Loucy (cell line): ENCODE data around the gene FGFBP1.

Source experiments
- H2AFZ ChIP-seq: fragments of 200-600 bp; sonication (generic); 2 replicates; pipeline ENCODE4 v1.6.0; 2016; ENCODE audit warnings: antibody characterized with exemption, mild to moderate bottlenecking, low read length, moderate library complexity
- H3F3A ChIP-seq: fragments of 200-600 bp; 2 replicates; pipeline ENCODE4 v1.6.0; 2016; ENCODE audit warnings: antibody characterized with exemption, low read depth, mild to moderate bottlenecking
- H3K27me3 ChIP-seq: fragments of 200-600 bp; sonication (generic); 2 replicates; pipeline ENCODE4 v1.6.1; 2014; ENCODE audit warnings: low read length, mild to moderate bottlenecking; ENCODE audit not compliant: insufficient read depth, poor library complexity, severe bottlenecking
- H3K36me3 ChIP-seq: fragments of 200-600 bp; sonication (generic); 2 replicates; pipeline ENCODE4 v1.6.1; 2016; ENCODE audit warnings: low read length; ENCODE audit not compliant: insufficient read depth
- H3K4me1 ChIP-seq: fragments of 200-600 bp; sonication (generic); 2 replicates; pipeline ENCODE4 v1.5.1; 2014; ENCODE audit warnings: low read length, mild to moderate bottlenecking; ENCODE audit not compliant: insufficient read depth, poor library complexity, severe bottlenecking
- H3K4me2 ChIP-seq: fragments of 200-600 bp; sonication (generic); 2 replicates; pipeline ENCODE4 v1.6.0; 2014; ENCODE audit warnings: antibody characterized with exemption, low read length, low read depth, mild to moderate bottlenecking; ENCODE audit not compliant: poor library complexity, severe bottlenecking
- H3K4me3 ChIP-seq: fragments of 200-600 bp; sonication (generic); 2 replicates; pipeline ENCODE4 v1.5.1; 2014; ENCODE audit warnings: low read length, mild to moderate bottlenecking, mixed read lengths; ENCODE audit not compliant: poor library complexity, severe bottlenecking
- H3K79me2 ChIP-seq: fragments of 200-600 bp; sonication (generic); 2 replicates; pipeline ENCODE4 v1.6.1; 2014; ENCODE audit warnings: low read length; ENCODE audit not compliant: insufficient read depth
- H3K9ac ChIP-seq: fragments of 200-600 bp; sonication (generic); 2 replicates; pipeline ENCODE4 v1.6.0; 2014; ENCODE audit warnings: mild to moderate bottlenecking, low read depth, low read length, moderate library complexity; ENCODE audit not compliant: poor library complexity, severe bottlenecking
- H3K9me2 ChIP-seq: fragments of 200-600 bp; sonication (generic); replicated peaks from 2 replicates; pipeline ENCODE4 v1.6.1; 2016; ENCODE audit warnings: low read depth, low read length, mixed read lengths
- H3K9me3 ChIP-seq: fragments of 200-600 bp; sonication (generic); 2 replicates; pipeline ENCODE4 v1.6.1; 2014; ENCODE audit warnings: mild to moderate bottlenecking, antibody characterized with exemption, low read length, low read depth; ENCODE audit not compliant: insufficient read depth
- H4K20me1 ChIP-seq: fragments of 200-600 bp; sonication (generic); 2 replicates; pipeline ENCODE4 v1.6.0; 2014; ENCODE audit warnings: antibody characterized with exemption, low read length, mild to moderate bottlenecking; ENCODE audit not compliant: insufficient read depth, poor library complexity, severe bottlenecking
- EZH2phosphoT487 ChIP-seq: fragments of 200-600 bp; IDR thresholded peaks from 2 replicates; pipeline ENCODE4 v1.6.1; 2018; ENCODE audit warnings: antibody characterized with exemption, mild to moderate bottlenecking, moderate library complexity, borderline replicate concordance
- TF ChIP-seq, protein P1 (sequence below): fragments of 200-600 bp; sonication (generic); conservative IDR thresholded peaks from 2 replicates; pipeline ENCODE4 v1.5.1; 2014; ENCODE audit warnings: mild to moderate bottlenecking, antibody characterized with exemption, low read length

FGFBP1 gene

GRCh38 chr4:15894921-15895916 lies 43.3 kb downstream of the FGFBP1 start:
- Histone ChIP-seq H3F3A (no peaks in the 10 kb centered on the region), H3K9me2 (no peaks in the 10 kb centered on the region), H3K4me3 (no peak overlapping the region), H3K79me2 (no peaks in the 10 kb centered on the region), H4K20me1 (no peaks in the 10 kb centered on the region), H3K4me1 (peaks cover 5% of the 10 kb centered on the region), H3K36me3 (no peaks in the 10 kb centered on the region), H3K27me3 (peaks cover 11% of the 10 kb centered on the region), H3K4me2 (no peak overlapping the region), H2AFZ (no peak overlapping the region), H3K9me3 (no peaks in the 10 kb centered on the region), H3K9ac (no peak overlapping the region)
- no peak for TF ChIP-seq EZH2phosphoT487
- TF ChIP-seq, protein P1, sequence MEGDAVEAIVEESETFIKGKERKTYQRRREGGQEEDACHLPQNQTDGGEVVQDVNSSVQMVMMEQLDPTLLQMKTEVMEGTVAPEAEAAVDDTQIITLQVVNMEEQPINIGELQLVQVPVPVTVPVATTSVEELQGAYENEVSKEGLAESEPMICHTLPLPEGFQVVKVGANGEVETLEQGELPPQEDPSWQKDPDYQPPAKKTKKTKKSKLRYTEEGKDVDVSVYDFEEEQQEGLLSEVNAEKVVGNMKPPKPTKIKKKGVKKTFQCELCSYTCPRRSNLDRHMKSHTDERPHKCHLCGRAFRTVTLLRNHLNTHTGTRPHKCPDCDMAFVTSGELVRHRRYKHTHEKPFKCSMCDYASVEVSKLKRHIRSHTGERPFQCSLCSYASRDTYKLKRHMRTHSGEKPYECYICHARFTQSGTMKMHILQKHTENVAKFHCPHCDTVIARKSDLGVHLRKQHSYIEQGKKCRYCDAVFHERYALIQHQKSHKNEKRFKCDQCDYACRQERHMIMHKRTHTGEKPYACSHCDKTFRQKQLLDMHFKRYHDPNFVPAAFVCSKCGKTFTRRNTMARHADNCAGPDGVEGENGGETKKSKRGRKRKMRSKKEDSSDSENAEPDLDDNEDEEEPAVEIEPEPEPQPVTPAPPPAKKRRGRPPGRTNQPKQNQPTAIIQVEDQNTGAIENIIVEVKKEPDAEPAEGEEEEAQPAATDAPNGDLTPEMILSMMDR: no peak

DNA sequence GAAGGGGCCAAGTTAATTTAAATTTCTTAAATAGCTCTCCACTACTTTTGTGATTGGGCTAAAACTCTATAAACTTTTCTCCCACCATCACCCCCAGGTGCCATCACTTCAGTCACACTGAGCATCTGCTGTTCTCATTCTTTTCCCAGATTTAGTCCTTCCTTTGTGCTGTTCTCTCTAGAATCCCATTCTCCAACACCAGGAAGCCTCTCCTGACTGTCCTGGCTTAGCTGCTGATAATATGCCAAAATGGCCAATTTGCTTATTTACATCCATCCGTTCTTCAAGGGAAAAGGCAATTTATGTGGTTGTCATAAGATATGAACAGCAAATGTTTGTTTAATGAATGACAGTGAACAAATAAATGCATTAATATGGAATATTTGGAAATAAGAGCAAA lies 44.1 kb downstream of the FGFBP1 start:
- Histone ChIP-seq H3K9me2 (no peaks in the 10 kb centered on the region), H3K9me3 (no peaks in the 10 kb centered on the region), H3K4me1 (peaks cover 5% of the 10 kb centered on the region), H2AFZ (no peak overlapping the region), H4K20me1 (no peaks in the 10 kb centered on the region), H3K36me3 (no peaks in the 10 kb centered on the region), H3K4me3 (no peak overlapping the region), H3K79me2 (no peaks in the 10 kb centered on the region), H3F3A (no peaks in the 10 kb centered on the region), H3K9ac (no peak overlapping the region), H3K27me3 (peaks cover 11% of the 10 kb centered on the region), H3K4me2 (no peak overlapping the region)
- TF ChIP-seq EZH2phosphoT487: no peak
- TF ChIP-seq, protein P1: no peak

GRCh38 chr4:15893962-15894361 lies 44.6 kb downstream of the FGFBP1 start:
- Histone ChIP-seq H3K9ac (no peak overlapping the region), H3K36me3 (no peaks in the 10 kb centered on the region), H4K20me1 (no peaks in the 10 kb centered on the region), H3K79me2 (no peaks in the 10 kb centered on the region), H3K27me3 (peaks cover 11% of the 10 kb centered on the region), H3K9me2 (no peaks in the 10 kb centered on the region), H3K4me3 (no peak overlapping the region), H2AFZ (no peak overlapping the region), H3K4me2 (no peak overlapping the region), H3K9me3 (no peaks in the 10 kb centered on the region), H3K4me1 (peaks cover 5% of the 10 kb centered on the region), H3F3A (no peaks in the 10 kb centered on the region)
- TF ChIP-seq EZH2phosphoT487: no peak
- TF ChIP-seq, protein P1: no peak
